ENCODE measurements around the gene WFDC1. TPM values are rescaled to one million over a fixed set of nuclear protein-coding genes. Genes with fewer than 3 reads are reported as not detected.

Gene WFDC1
- total and polyA plus RNA-seq, 4 experiments from 2014 or later = not detected

GRCh38 chr16:84356591-84357116, 62.0 kb downstream of the WFDC1 start:
- POLR2A ChIA-PET (ENCODE audit: partially characterized antibody) = no interaction called here
- intact Hi-C loops (cut with micrococcal nuclease) = no loop called here

GRCh38 chr16:84357191-84357651, 62.5 kb downstream of the WFDC1 start:
- H3K4me3 ChIP-seq (ENCODE audit: low read length in 2 of 2) = no peak overlapping the region
- peaks cover 1 to 6% of the 10 kb centered on the region in 2 donors for H3K27me3 Mint-ChIP-seq
- H3K27me3 ChIP-seq (ENCODE audit: insufficient read depth, low read length) = no peaks in the 10 kb centered on the region
- CTCF ChIA-PET (ENCODE audit: partially characterized antibody) = no interaction called here
- H3K36me3 ChIP-seq (ENCODE audit: insufficient read depth, low read length) = no peaks in the 10 kb centered on the region
- no peak overlapping the region for H3K27ac ChIP-seq (ENCODE audit: low read depth, low read length)
- no peak overlapping the region for H3K4me3 Mint-ChIP-seq
- intact Hi-C loops (cut with micrococcal nuclease) = no loop called here
- peaks cover 8 to 31% (median 15%) of the 10 kb centered on the region in 4 donors for H3K4me1 Mint-ChIP-seq
- POLR2A ChIA-PET (ENCODE audit: partially characterized antibody) = no interaction called here
- H3K27ac Mint-ChIP-seq = no peak overlapping the region
- H3K9me3 Mint-ChIP-seq = no peaks in the 10 kb centered on the region
- DNase-seq = no peak
- no peaks in the 10 kb centered on the region for H3K9me3 ChIP-seq (ENCODE audit: control insufficient read depth in 1 of 2, low read length in 2 of 2)
- H3K36me3 Mint-ChIP-seq = no peaks in the 10 kb centered on the region
- H3K4me1 ChIP-seq (ENCODE audit: insufficient read depth, low read length) = peaks cover 11% of the 10 kb centered on the region

More at GRCh38 chr16:84356591-84357116, 62.0 kb downstream of the WFDC1 start:
- H3K4me3 Mint-ChIP-seq = no peak overlapping the region
- H3K4me1 ChIP-seq (ENCODE audit: insufficient read depth, low read length) = peaks cover 11% of the 10 kb centered on the region
- no peak overlapping the region for H3K27ac Mint-ChIP-seq
- CTCF ChIA-PET (ENCODE audit: partially characterized antibody) = no interaction called here
- H3K27me3 Mint-ChIP-seq = peaks cover 2 to 8% of the 10 kb centered on the region in 2 donors
- H3K9me3 ChIP-seq (ENCODE audit: control insufficient read depth in 1 of 2, low read length in 2 of 2) = no peaks in the 10 kb centered on the region
- H3K36me3 Mint-ChIP-seq = no peaks in the 10 kb centered on the region
- H3K27ac ChIP-seq (ENCODE audit: low read depth, low read length) = no peak overlapping the region
- DNase-seq = no peak
- H3K9me3 Mint-ChIP-seq = no peaks in the 10 kb centered on the region
- H3K27me3 ChIP-seq (ENCODE audit: insufficient read depth, low read length) = no peaks in the 10 kb centered on the region
- H3K4me3 ChIP-seq (ENCODE audit: low read length in 2 of 2) = no peak overlapping the region
- H3K36me3 ChIP-seq (ENCODE audit: insufficient read depth, low read length) = no peaks in the 10 kb centered on the region
- H3K4me1 Mint-ChIP-seq = peaks cover 8 to 31% (median 15%) of the 10 kb centered on the region in 4 donors

- no peak overlapping the region for H3K27ac ChIP-seq (ENCODE audit: low read depth, low read length)
- Mint-ChIP-seq H3K4me3 (no peak overlapping the region), H3K27me3 (peaks cover 0 to 2% of the 10 kb centered on the region in 2 donors), H3K27ac (peak overlapping the region in 5 of 7 donors; percentile 3 to 84 (median 37)), H3K9me3 (no peaks in the 10 kb centered on the region), H3K4me1 (peaks cover 8 to 31% (median 15%) of the 10 kb centered on the region in 4 donors), H3K36me3 (no peaks in the 10 kb centered on the region)
- H3K36me3 ChIP-seq (ENCODE audit: insufficient read depth, low read length) = no peaks in the 10 kb centered on the region
- intact Hi-C loops (cut with micrococcal nuclease) = no loop called here
- H3K9me3 ChIP-seq (ENCODE audit: control insufficient read depth in 1 of 2, low read length in 2 of 2) = no peaks in the 10 kb centered on the region
- no peak for DNase-seq
- ChIA-PET CTCF (ENCODE audit: partially characterized antibody) (interaction anchor here (1.0 to 1.2 kb wide), 2 partner anchors 11 to 82 kb away, joined by 3 read pairs; no protein-coding TSS in a partner anchor), POLR2A (ENCODE audit: partially characterized antibody) (no interaction called here)
- peaks cover 11% of the 10 kb centered on the region for H3K4me1 ChIP-seq (ENCODE audit: insufficient read depth, low read length)
- H3K4me3 ChIP-seq (ENCODE audit: low read length in 2 of 2) = no peak overlapping the region
- H3K27me3 ChIP-seq (ENCODE audit: insufficient read depth, low read length) = no peaks in the 10 kb centered on the region
These were observed 64.1 kb downstream of the WFDC1 start for GRCh38 chr16:84358601-84359295.

GRCh38 chr16:84359326-84359725, 64.6 kb downstream of the WFDC1 start:
- Histone ChIP-seq H3K4me1 (ENCODE audit: insufficient read depth, low read length) (peaks cover 11% of the 10 kb centered on the region), H3K27ac (ENCODE audit: low read depth, low read length) (no peak overlapping the region), H3K9me3 (ENCODE audit: control insufficient read depth in 1 of 2, low read length in 2 of 2) (no peaks in the 10 kb centered on the region), H3K36me3 (ENCODE audit: insufficient read depth, low read length) (no peaks in the 10 kb centered on the region), H3K4me3 (ENCODE audit: low read length in 2 of 2) (no peak overlapping the region), H3K27me3 (ENCODE audit: insufficient read depth, low read length) (no peaks in the 10 kb centered on the region)
- H3K4me1 Mint-ChIP-seq = peaks cover 8 to 31% (median 15%) of the 10 kb centered on the region in 4 donors
- H3K27ac Mint-ChIP-seq = peak overlapping the region in 6 of 7 donors; percentile 7 to 91 (median 42)
- intact Hi-C loops (cut with micrococcal nuclease) = no loop called here
- peaks cover 2 to 3% of the 10 kb centered on the region in 2 donors for H3K27me3 Mint-ChIP-seq
- POLR2A ChIA-PET (ENCODE audit: partially characterized antibody) = no interaction called here
- DNase-seq = no peak
- CTCF ChIA-PET (ENCODE audit: partially characterized antibody) = interaction anchor here (1.0 to 1.2 kb wide), 2 partner anchors 10 to 82 kb away, joined by 3 read pairs; no protein-coding TSS in a partner anchor
- no peak overlapping the region for H3K4me3 Mint-ChIP-seq
- H3K9me3 Mint-ChIP-seq = no peaks in the 10 kb centered on the region
- no peaks in the 10 kb centered on the region for H3K36me3 Mint-ChIP-seq

- H3K4me3 Mint-ChIP-seq = peak overlapping the region in 2 of 8 donors; percentile 3 to 54
- H3K27me3 Mint-ChIP-seq = peaks cover 4 to 5% of the 10 kb centered on the region in 2 donors
- ChIA-PET POLR2A (ENCODE audit: partially characterized antibody) (no interaction called here), CTCF (ENCODE audit: partially characterized antibody) (no interaction called here)
- Histone ChIP-seq H3K27ac (ENCODE audit: low read depth, low read length) (no peak overlapping the region), H3K27me3 (ENCODE audit: insufficient read depth, low read length) (no peaks in the 10 kb centered on the region), H3K36me3 (ENCODE audit: insufficient read depth, low read length) (no peaks in the 10 kb centered on the region), H3K9me3 (ENCODE audit: control insufficient read depth in 1 of 2, low read length in 2 of 2) (no peaks in the 10 kb centered on the region), H3K4me1 (ENCODE audit: insufficient read depth, low read length) (peaks cover 11% of the 10 kb centered on the region), H3K4me3 (ENCODE audit: low read length in 2 of 2) (no peak overlapping the region)
- H3K27ac Mint-ChIP-seq = peak overlapping the region in 5 of 7 donors; percentile 58 to 88 (median 78)
- intact Hi-C loops (cut with micrococcal nuclease) = no loop called here
- DNase-seq = peak; percentile 6 to 73 (median 40)
- peaks cover 8 to 31% (median 15%) of the 10 kb centered on the region in 4 donors for H3K4me1 Mint-ChIP-seq
- H3K36me3 Mint-ChIP-seq = no peaks in the 10 kb centered on the region
- H3K9me3 Mint-ChIP-seq = no peaks in the 10 kb centered on the region
These were observed 65.5 kb downstream of the WFDC1 start for GRCh38 chr16:84360170-84360569.

GRCh38 chr16:84360748-84361147, 66.1 kb downstream of the WFDC1 start:
- Mint-ChIP-seq H3K9me3 (no peaks in the 10 kb centered on the region), H3K4me1 (peaks cover 8 to 31% (median 15%) of the 10 kb centered on the region in 4 donors), H3K27me3 (peaks cover 4 to 5% of the 10 kb centered on the region in 2 donors), H3K27ac (peak overlapping the region; percentile 29 to 88 (median 72)), H3K36me3 (no peaks in the 10 kb centered on the region), H3K4me3 (peak overlapping the region in 1 of 8 donors; percentile 15)
- Histone ChIP-seq H3K36me3 (ENCODE audit: insufficient read depth, low read length) (no peaks in the 10 kb centered on the region), H3K4me1 (ENCODE audit: insufficient read depth, low read length) (peaks cover 11% of the 10 kb centered on the region), H3K9me3 (ENCODE audit: control insufficient read depth in 1 of 2, low read length in 2 of 2) (no peaks in the 10 kb centered on the region), H3K27ac (ENCODE audit: low read depth, low read length) (no peak overlapping the region), H3K27me3 (ENCODE audit: insufficient read depth, low read length) (no peaks in the 10 kb centered on the region), H3K4me3 (ENCODE audit: low read length in 2 of 2) (no peak overlapping the region)
- ChIA-PET POLR2A (ENCODE audit: partially characterized antibody) (no interaction called here), CTCF (ENCODE audit: partially characterized antibody) (no interaction called here)
- no peak for DNase-seq
- intact Hi-C loops (cut with micrococcal nuclease) = no loop called here

GRCh38 chr16:84361546-84361945, 66.9 kb downstream of the WFDC1 start:
- Histone ChIP-seq H3K27ac (ENCODE audit: low read depth, low read length) (no peak overlapping the region), H3K27me3 (ENCODE audit: insufficient read depth, low read length) (no peaks in the 10 kb centered on the region), H3K9me3 (ENCODE audit: control insufficient read depth in 1 of 2, low read length in 2 of 2) (no peaks in the 10 kb centered on the region), H3K4me1 (ENCODE audit: insufficient read depth, low read length) (peaks cover 11% of the 10 kb centered on the region), H3K36me3 (ENCODE audit: insufficient read depth, low read length) (no peaks in the 10 kb centered on the region), H3K4me3 (ENCODE audit: low read length in 2 of 2) (no peak overlapping the region)
- Mint-ChIP-seq H3K27ac (peak overlapping the region in 1 of 7 donors; percentile 57), H3K4me1 (peaks cover 8 to 31% (median 15%) of the 10 kb centered on the region in 4 donors), H3K4me3 (no peak overlapping the region), H3K27me3 (peaks cover 4 to 9% of the 10 kb centered on the region in 2 donors), H3K9me3 (no peaks in the 10 kb centered on the region), H3K36me3 (no peaks in the 10 kb centered on the region)
- intact Hi-C loops (cut with micrococcal nuclease) = no loop called here
- ChIA-PET POLR2A (ENCODE audit: partially characterized antibody) (no interaction called here), CTCF (ENCODE audit: partially characterized antibody) (no interaction called here)
- DNase-seq = no peak

Measured in CD4-positive, alpha-beta memory T cell (primary cell).